Endodermal cell (in vitro differentiated cells): ENCODE measurements around the gene NLN. TPM values are rescaled to one million over a fixed set of nuclear protein-coding genes. Genes with fewer than 3 reads are reported as not detected.

Experiments used
- DNase-seq: peaks from one replicate; pipeline ENCODE4 v3.0.0-alpha.2; 2017
- H3K27ac ChIP-seq: 2 replicates; pipeline ENCODE4 v1.5.1; 2013; ENCODE audit warnings: mild to moderate bottlenecking, low read depth, low read length, moderate library complexity
- H3K27me3 ChIP-seq: 2 replicates; pipeline ENCODE4 v1.6.1; 2013; ENCODE audit warnings: mild to moderate bottlenecking, low read length, moderate library complexity; ENCODE audit not compliant: insufficient read depth, control insufficient read depth, poor library complexity, severe bottlenecking
- H3K36me3 ChIP-seq: 2 replicates; pipeline ENCODE4 v1.7.0; 2013; ENCODE audit warnings: mild to moderate bottlenecking, low read length, moderate library complexity; ENCODE audit not compliant: control insufficient read depth, insufficient read depth
- H3K4me1 ChIP-seq: one replicate; pipeline ENCODE4 v1.7.0; 2013; ENCODE audit warnings: low read length; ENCODE audit not compliant: control insufficient read depth, insufficient read depth
- H3K4me3 ChIP-seq: 2 replicates; pipeline ENCODE4 v1.5.1; 2013; ENCODE audit warnings: mild to moderate bottlenecking, low read length, moderate library complexity
- H3K9ac ChIP-seq: 2 replicates; pipeline ENCODE4 v1.6.1; 2013; ENCODE audit warnings: mild to moderate bottlenecking, low read length, moderate library complexity; ENCODE audit not compliant: poor library complexity, severe bottlenecking; ENCODE audit errors: extremely low read depth
- H3K9me3 ChIP-seq: 2 replicates; pipeline ENCODE4 v1.6.1; 2013; ENCODE audit warnings: mild to moderate bottlenecking, low read length, moderate library complexity; ENCODE audit not compliant: control insufficient read depth
- H3K27ac Mint-ChIP-seq: 2 replicates; pipeline ENCODE4 v1.8.0; 2020; ENCODE audit warnings: mixed read lengths
- H3K27me3 Mint-ChIP-seq: 2 replicates; pipeline ENCODE4 v1.8.0; 2021; ENCODE audit warnings: mild to moderate bottlenecking, mixed read lengths; ENCODE audit not compliant: insufficient read depth
- H3K36me3 Mint-ChIP-seq: 2 replicates; pipeline ENCODE4 v1.8.0; 2020; ENCODE audit warnings: low read depth, mixed read lengths
- H3K4me1 Mint-ChIP-seq: 2 replicates; pipeline ENCODE4 v1.8.0; 2020; ENCODE audit warnings: mixed read lengths
- H3K4me3 Mint-ChIP-seq: 2 replicates; pipeline ENCODE4 v1.8.0; 2020; ENCODE audit warnings: mild to moderate bottlenecking, moderate library complexity, mixed read lengths
- H3K9me3 Mint-ChIP-seq: 2 replicates; pipeline ENCODE4 v1.8.0; 2020; ENCODE audit warnings: mild to moderate bottlenecking, mixed read lengths
- CTCF ChIP-seq: fragments of 200-600 bp; sonication (generic); conservative IDR thresholded peaks from 2 replicates; pipeline ENCODE4 v1.5.0; 2021; ENCODE audit warnings: antibody characterized with exemption, mild to moderate bottlenecking
- WGBS, 2 experiments: methylation state at CpG; one replicate each; pipeline versions ENCODE4 v1.1.5 to v1.1.7; 2013; ENCODE audit warnings: missing lambda C conversion rate in 2 of 2, mixed read lengths in 1 of 2; ENCODE audit not compliant: insufficient coverage in 1 of 2, insufficient read length in 1 of 2; 5-methylcytosine and 5-hydroxymethylcytosine counted together
- total RNA-seq, 2 donors: library from RNA; stranded (reverse); fragmentation: NEBNext Ultra II Directional in 1 of 2; extraction: Animal tissue kit (Norgen Biotek cat#: 25700) in 1 of 2; gene quantifications; 2 replicates in 1 of 2; 3 replicates in 1 of 2; pipeline ENCODE4 v1.2.1, GENCODE V29; 2021

NLN gene
- total RNA-seq, 2 donors from 2014 or later: 110 to 136 TPM

GRCh38 chr5:65736011-65736410 lies 14.0 kb downstream of the NLN start:
- Mint-ChIP-seq H3K9me3 (no peaks in the 10 kb centered on the region), H3K27me3 (no peaks in the 10 kb centered on the region), H3K4me3 (no peak overlapping the region), H3K4me1 (peaks cover 9% of the 10 kb centered on the region), H3K27ac (no peak overlapping the region), H3K36me3 (peaks cover 4% of the 10 kb centered on the region)
- no peaks in the 10 kb centered on the region for H3K36me3 ChIP-seq
- DNase-seq: no peak
- H3K27ac ChIP-seq: no peak overlapping the region
- H3K4me3 ChIP-seq: no peak overlapping the region
- no peaks in the 10 kb centered on the region for H3K9me3 ChIP-seq
- H3K9ac ChIP-seq: no peak overlapping the region
- H3K4me1 ChIP-seq: no peaks in the 10 kb centered on the region
- no peaks in the 10 kb centered on the region for H3K27me3 ChIP-seq
- WGBS, 2 experiments: 100% methylated on average over 1 of the region's 1 CpG; no CpG with 5 or more reads in 1 of the 2 experiments
- TF ChIP-seq CTCF: no peak

GRCh38 chr5:65737842-65738241 lies 15.8 kb downstream of the NLN start:
- no peak for DNase-seq
- WGBS, 2 experiments: 92 to 96% methylated on average over 7 of the region's 7 CpGs
- no peak overlapping the region for H3K4me3 ChIP-seq
- H3K9me3 ChIP-seq: no peaks in the 10 kb centered on the region
- H3K27ac Mint-ChIP-seq: no peak overlapping the region
- no peak overlapping the region for H3K4me3 Mint-ChIP-seq
- no peaks in the 10 kb centered on the region for H3K36me3 ChIP-seq
- no peak for TF ChIP-seq CTCF
- H3K9ac ChIP-seq: no peak overlapping the region
- no peaks in the 10 kb centered on the region for H3K36me3 Mint-ChIP-seq
- H3K27me3 ChIP-seq: no peaks in the 10 kb centered on the region
- H3K27ac ChIP-seq: no peak overlapping the region
- no peaks in the 10 kb centered on the region for H3K9me3 Mint-ChIP-seq
- no peaks in the 10 kb centered on the region for H3K27me3 Mint-ChIP-seq
- H3K4me1 Mint-ChIP-seq: peaks cover 11% of the 10 kb centered on the region
- H3K4me1 ChIP-seq: no peaks in the 10 kb centered on the region

GRCh38 chr5:65738305-65738704 lies 16.3 kb downstream of the NLN start:
- H3K4me3 Mint-ChIP-seq: no peak overlapping the region
- TF ChIP-seq CTCF: no peak
- Histone ChIP-seq H3K27ac (no peak overlapping the region), H3K36me3 (no peaks in the 10 kb centered on the region), H3K4me3 (no peak overlapping the region), H3K9me3 (no peaks in the 10 kb centered on the region), H3K4me1 (no peaks in the 10 kb centered on the region), H3K27me3 (no peaks in the 10 kb centered on the region), H3K9ac (no peak overlapping the region)
- H3K27ac Mint-ChIP-seq: no peak overlapping the region
- no peaks in the 10 kb centered on the region for H3K9me3 Mint-ChIP-seq
- DNase-seq: no peak
- peaks cover 13% of the 10 kb centered on the region for H3K4me1 Mint-ChIP-seq
- H3K36me3 Mint-ChIP-seq: no peaks in the 10 kb centered on the region
- no peaks in the 10 kb centered on the region for H3K27me3 Mint-ChIP-seq
- 64 to 91% methylated on average over 1 to 2 of the region's 4 CpGs for WGBS, 2 experiments
